Hepatocyte (in vitro differentiated cells): ENCODE measurements around the gene COQ10A. TPM values are rescaled to one million over a fixed set of nuclear protein-coding genes. Genes with fewer than 3 reads are reported as not detected.
"Not testable (repeated sequence)": the region's sequence is repeated elsewhere in the genome, so short reads cannot be mapped to it uniquely, and the experiment has no call there.

ENCODE experiments used
- DNase-seq: peaks from one replicate; pipeline ENCODE4 v3.0.0-alpha.2; 2016; ENCODE audit warnings: low spot score
- H2AFZ ChIP-seq: fragments of 200-600 bp; sonication (generic); 2 replicates; pipeline ENCODE4 v1.6.0; 2016; ENCODE audit warnings: antibody characterized with exemption, mild to moderate bottlenecking
- H3K27ac ChIP-seq: fragments of 200-600 bp; sonication (generic); 2 replicates; pipeline ENCODE4 v1.5.1; 2016; ENCODE audit warnings: mild to moderate bottlenecking
- H3K27me3 ChIP-seq: fragments of 200-600 bp; sonication (generic); 2 replicates; pipeline ENCODE4 v1.6.1; 2016
- H3K36me3 ChIP-seq: fragments of 200-600 bp; sonication (generic); replicated peaks from 2 replicates; pipeline ENCODE4 v1.5.1; 2016; ENCODE audit warnings: low read depth; ENCODE audit not compliant: insufficient read depth
- H3K4me1 ChIP-seq: fragments of 200-600 bp; sonication (generic); 2 replicates; pipeline ENCODE4 v1.5.1; 2016; ENCODE audit warnings: mild to moderate bottlenecking, moderate library complexity; ENCODE audit not compliant: insufficient read depth
- H3K4me2 ChIP-seq: fragments of 200-600 bp; sonication (generic); 2 replicates; pipeline ENCODE4 v1.6.0; 2016
- H3K4me3 ChIP-seq: fragments of 200-600 bp; sonication (generic); 2 replicates; pipeline ENCODE4 v1.5.1; 2016; ENCODE audit warnings: mild to moderate bottlenecking
- H3K79me2 ChIP-seq: fragments of 200-600 bp; sonication (generic); 2 replicates; pipeline ENCODE4 v1.6.0; 2017; ENCODE audit warnings: mild to moderate bottlenecking
- H3K9me2 ChIP-seq: fragments of 200-600 bp; sonication (generic); replicated peaks from 2 replicates; pipeline ENCODE4 v1.6.0; 2017; ENCODE audit warnings: mild to moderate bottlenecking; ENCODE audit not compliant: insufficient read depth
- H3K9me3 ChIP-seq: fragments of 200-600 bp; sonication (generic); 2 replicates; pipeline ENCODE4 v1.5.1; 2016; ENCODE audit warnings: low read depth, mild to moderate bottlenecking
- H4K20me1 ChIP-seq: fragments of 200-600 bp; sonication (generic); 2 replicates; pipeline ENCODE4 v1.6.0; 2016; ENCODE audit warnings: mild to moderate bottlenecking; ENCODE audit not compliant: insufficient read depth, poor library complexity, severe bottlenecking
- EZH2 ChIP-seq: fragments of 200-600 bp; sonication (generic); IDR thresholded peaks from 2 replicates; pipeline ENCODE4 v1.6.1; 2016; ENCODE audit warnings: antibody characterized with exemption, mild to moderate bottlenecking, borderline replicate concordance
- EZH2phosphoT487 ChIP-seq: fragments of 200-600 bp; sonication (generic); IDR thresholded peaks from one replicate; pipeline ENCODE4 v1.6.1; 2018; ENCODE audit warnings: antibody characterized with exemption, mild to moderate bottlenecking, low read depth, moderate library complexity; ENCODE audit not compliant: unreplicated experiment, severe bottlenecking
- WGBS: methylation state at CpG from one replicate; pipeline ENCODE4 v1.1.6; 2016; ENCODE audit warnings: low lambda C conversion rate; ENCODE audit errors: missing lambda C conversion rate; 5-methylcytosine and 5-hydroxymethylcytosine counted together
- polyA plus RNA-seq: library from polyadenylated mRNA; unstranded; fragments of >200 nt; fragmentation: Nextera tagmentation; extraction: Ambion mirVana; gene quantifications from 2 replicates; pipeline ENCODE4 v1.2.1, GENCODE V29; 2016
- total RNA-seq: library from RNA; depleted of rRNA; stranded (reverse); fragments of >200 nt; gene quantifications from 2 replicates; pipeline ENCODE4 v1.2.3, GENCODE V29; 2014
- TF ChIP-seq, protein P1 (sequence below): fragments of 200-600 bp; sonication (generic); IDR thresholded peaks from 2 replicates; pipeline ENCODE4 v1.5.1; 2016; ENCODE audit warnings: antibody characterized with exemption, mild to moderate bottlenecking; ENCODE audit not compliant: poor library complexity

Gene COQ10A
- total and polyA plus RNA-seq, 2 experiments from 2014 or later = 8.2 to 10.7 TPM

DNA sequence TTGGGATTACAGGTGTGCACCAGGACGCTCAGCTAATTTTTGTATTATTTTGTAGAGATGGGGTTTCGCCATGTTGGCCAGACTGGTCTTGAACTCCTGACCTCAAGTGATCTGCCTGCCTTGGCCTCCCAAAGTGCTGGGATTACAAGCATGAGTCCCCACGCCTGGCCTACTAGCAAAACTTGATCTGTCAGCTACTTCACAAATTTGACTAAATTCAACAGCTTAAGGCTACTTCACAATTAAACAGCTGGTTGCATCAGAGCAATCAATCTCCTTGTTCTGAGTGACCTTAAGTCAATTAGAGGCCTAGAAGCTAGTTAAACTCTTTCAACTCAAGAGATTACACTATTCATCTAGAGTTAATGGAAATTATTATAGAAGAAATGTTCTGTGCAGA, 12.2 kb downstream of the COQ10A start:
- Histone ChIP-seq H3K27me3 (no peaks in the 10 kb centered on the region), H3K4me1 (no peaks in the 10 kb centered on the region), H3K4me2 (no peak overlapping the region), H4K20me1 (no peaks in the 10 kb centered on the region), H3K9me2 (no peaks in the 10 kb centered on the region), H3K27ac (no peak overlapping the region), H3K79me2 (no peaks in the 10 kb centered on the region), H2AFZ (no peak overlapping the region), H3K4me3 (no peak overlapping the region), H3K9me3 (no peaks in the 10 kb centered on the region), H3K36me3 (peaks cover 3% of the 10 kb centered on the region)
- no peak for TF ChIP-seq EZH2
- no peak for DNase-seq
- WGBS = 94% methylated on average over 3 of the region's 3 CpGs

DNA sequence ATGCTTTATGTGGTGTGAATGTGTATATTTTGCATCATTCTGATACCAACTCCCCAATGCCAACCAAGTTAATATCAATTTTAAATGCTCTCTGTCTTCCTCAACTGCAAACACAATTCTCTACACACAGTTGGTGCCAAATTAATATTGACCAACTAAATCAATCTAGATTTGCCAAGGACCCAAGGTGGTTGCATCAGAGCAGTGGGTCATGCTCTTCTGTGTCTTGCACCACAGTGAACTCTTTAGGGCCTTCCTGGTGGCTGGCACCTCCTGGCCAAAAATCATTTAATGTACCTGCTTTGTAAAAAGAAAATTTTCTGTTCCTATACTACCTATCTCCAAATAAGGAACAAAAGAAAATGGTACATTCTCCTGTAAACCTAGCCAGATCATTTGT, 14.1 kb downstream of the COQ10A start:
- Histone ChIP-seq H3K4me3 (no peak overlapping the region), H3K9me2 (no peaks in the 10 kb centered on the region), H3K79me2 (peaks cover 1% of the 10 kb centered on the region), H3K36me3 (no peaks in the 10 kb centered on the region), H2AFZ (no peak overlapping the region), H3K9me3 (no peaks in the 10 kb centered on the region), H3K27me3 (no peaks in the 10 kb centered on the region), H3K27ac (no peak overlapping the region), H4K20me1 (no peaks in the 10 kb centered on the region), H3K4me1 (no peaks in the 10 kb centered on the region), H3K4me2 (no peak overlapping the region)
- DNase-seq = no peak
- TF ChIP-seq, protein P1, sequence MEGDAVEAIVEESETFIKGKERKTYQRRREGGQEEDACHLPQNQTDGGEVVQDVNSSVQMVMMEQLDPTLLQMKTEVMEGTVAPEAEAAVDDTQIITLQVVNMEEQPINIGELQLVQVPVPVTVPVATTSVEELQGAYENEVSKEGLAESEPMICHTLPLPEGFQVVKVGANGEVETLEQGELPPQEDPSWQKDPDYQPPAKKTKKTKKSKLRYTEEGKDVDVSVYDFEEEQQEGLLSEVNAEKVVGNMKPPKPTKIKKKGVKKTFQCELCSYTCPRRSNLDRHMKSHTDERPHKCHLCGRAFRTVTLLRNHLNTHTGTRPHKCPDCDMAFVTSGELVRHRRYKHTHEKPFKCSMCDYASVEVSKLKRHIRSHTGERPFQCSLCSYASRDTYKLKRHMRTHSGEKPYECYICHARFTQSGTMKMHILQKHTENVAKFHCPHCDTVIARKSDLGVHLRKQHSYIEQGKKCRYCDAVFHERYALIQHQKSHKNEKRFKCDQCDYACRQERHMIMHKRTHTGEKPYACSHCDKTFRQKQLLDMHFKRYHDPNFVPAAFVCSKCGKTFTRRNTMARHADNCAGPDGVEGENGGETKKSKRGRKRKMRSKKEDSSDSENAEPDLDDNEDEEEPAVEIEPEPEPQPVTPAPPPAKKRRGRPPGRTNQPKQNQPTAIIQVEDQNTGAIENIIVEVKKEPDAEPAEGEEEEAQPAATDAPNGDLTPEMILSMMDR = no peak
- TF ChIP-seq EZH2 = no peak
- TF ChIP-seq EZH2phosphoT487 = no peak

DNA sequence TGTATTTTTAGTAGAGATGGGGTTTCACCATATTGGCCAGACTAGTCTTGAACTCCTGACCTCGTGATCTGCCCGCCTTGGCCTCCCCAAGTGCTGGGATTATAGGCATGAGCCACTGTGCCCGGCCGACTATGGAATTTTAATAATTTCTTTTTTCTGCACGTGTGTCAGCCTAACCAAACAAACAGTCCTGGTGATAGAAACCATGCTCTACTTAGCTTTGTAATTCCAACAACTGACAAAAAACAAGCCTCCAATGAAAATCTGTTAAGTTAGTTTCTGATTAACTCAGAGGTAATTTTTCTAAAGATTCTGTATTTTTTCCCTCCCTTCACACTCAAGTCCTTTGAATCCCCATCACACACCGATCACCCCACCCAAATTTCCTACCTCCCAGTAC, 15.3 kb downstream of the COQ10A start:
- H3K36me3 ChIP-seq = no peaks in the 10 kb centered on the region
- no peak for TF ChIP-seq EZH2
- TF ChIP-seq, protein P1 = no peak
- TF ChIP-seq EZH2phosphoT487 = no peak
- no peaks in the 10 kb centered on the region for H3K27me3 ChIP-seq
- H3K27ac ChIP-seq = no peak overlapping the region
- no peaks in the 10 kb centered on the region for H4K20me1 ChIP-seq
- no peak overlapping the region for H3K4me3 ChIP-seq
- H3K79me2 ChIP-seq = peaks cover 2% of the 10 kb centered on the region
- 88% methylated on average over 6 of the region's 6 CpGs for whole genome bisulfite sequencing
- H3K4me1 ChIP-seq = no peaks in the 10 kb centered on the region
- H2AFZ ChIP-seq = no peak overlapping the region
- no peak overlapping the region for H3K4me2 ChIP-seq
- no peaks in the 10 kb centered on the region for H3K9me2 ChIP-seq
- DNase-seq = no peak
- H3K9me3 ChIP-seq = no peaks in the 10 kb centered on the region

DNA sequence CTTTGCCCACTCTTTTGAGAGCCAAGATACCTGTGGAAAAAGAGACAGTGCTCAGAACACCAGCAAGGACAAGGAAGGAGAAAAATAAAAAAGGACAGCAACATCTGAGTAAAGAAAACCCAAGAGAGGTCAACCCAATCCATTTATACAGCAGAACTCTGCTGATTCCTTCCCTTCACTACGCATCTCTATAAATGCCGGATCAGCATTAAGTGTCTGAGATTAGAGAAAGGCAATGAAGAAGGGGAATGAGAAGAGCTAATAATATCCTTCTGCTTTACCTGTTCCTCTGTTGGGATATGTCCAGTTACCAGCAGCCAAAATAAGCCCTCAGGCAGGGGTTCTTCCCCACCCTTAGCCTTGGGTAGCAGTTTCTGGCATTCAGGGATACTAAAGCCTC, 15.8 kb downstream of the COQ10A start:
- DNase-seq = no peak
- no peak overlapping the region for H3K4me2 ChIP-seq
- no peaks in the 10 kb centered on the region for H3K9me2 ChIP-seq
- H3K27ac ChIP-seq = no peak overlapping the region
- no peaks in the 10 kb centered on the region for H3K27me3 ChIP-seq
- 98% methylated on average over 2 of the region's 2 CpGs for WGBS
- TF ChIP-seq EZH2phosphoT487 = no peak
- TF ChIP-seq, protein P1 = no peak
- TF ChIP-seq EZH2 = no peak
- peaks cover 3% of the 10 kb centered on the region for H3K79me2 ChIP-seq
- no peaks in the 10 kb centered on the region for H4K20me1 ChIP-seq
- H2AFZ ChIP-seq = no peak overlapping the region
- H3K9me3 ChIP-seq = no peaks in the 10 kb centered on the region
- no peak overlapping the region for H3K4me3 ChIP-seq
- no peaks in the 10 kb centered on the region for H3K4me1 ChIP-seq
- no peaks in the 10 kb centered on the region for H3K36me3 ChIP-seq

DNA sequence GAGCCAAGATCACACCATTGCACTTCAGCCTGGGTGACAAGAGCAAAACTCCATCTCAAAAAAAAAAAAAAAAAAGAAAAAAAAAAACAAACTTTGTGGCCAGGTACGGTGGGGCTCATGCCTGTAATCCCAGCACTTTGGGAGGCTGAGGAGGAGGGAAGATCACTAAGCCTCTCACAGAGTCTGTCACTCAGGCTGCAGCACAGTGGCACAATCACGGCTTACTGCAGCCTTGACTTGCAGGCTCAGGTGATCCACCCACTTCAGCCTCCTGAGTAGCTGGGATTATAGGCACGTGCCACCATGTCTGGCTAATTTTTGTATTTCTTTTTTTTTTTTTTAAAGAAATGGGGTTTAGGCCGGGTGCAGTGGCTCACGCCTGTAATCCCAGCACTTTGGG, 17.5 kb downstream of the COQ10A start:
- not testable (repeated sequence) for H3K27ac ChIP-seq, H3K4me2 ChIP-seq, H3K27me3 ChIP-seq, H3K9me2 ChIP-seq, H4K20me1 ChIP-seq, DNase-seq, H2AFZ ChIP-seq, H3K4me3 ChIP-seq, H3K36me3 ChIP-seq, H3K9me3 ChIP-seq, H3K4me1 ChIP-seq
- peaks cover 20% of the 10 kb centered on the region for H3K79me2 ChIP-seq
- WGBS = 96% methylated on average over 3 of the region's 5 CpGs
